GM12878 (cell line): ENCODE data around the gene COL27A1. TPM values are rescaled to one million over a fixed set of nuclear protein-coding genes. Genes with fewer than 3 reads are reported as not detected.

Source experiments
- ATAC-seq: fragments of 200-7000 bp; cut with Tn5 transposase; 3 replicates; pipeline ENCODE4 v1.9.1; 2020; ENCODE audit warnings: mild to moderate bottlenecking, moderate library complexity
- BruUV-seq: library from RNA; stranded (reverse); fragments of 400-500 nt; replicated peaks from 2 replicates; lab custom pipeline; 2021; lab: Mats Ljungman, UMichigan
- CTCF ChIA-PET: fragments of 300-600 bp; sonication (Branson Sonifier 250); formaldehyde crosslinking; extraction: SDS; loops from one replicate; lab custom pipeline; 2021; ENCODE audit warnings: inconsistent platforms; lab: Yijun Ruan, JAX
- POLR2A ChIA-PET: fragments of 350-600 bp; formaldehyde crosslinking; extraction: SDS; loops from one replicate; lab custom pipeline; 2021; ENCODE audit warnings: inconsistent platforms; lab: Charles Lee
- RAD21 ChIA-PET: fragments of 300-600 bp; sonication (Branson Sonifier 250); formaldehyde crosslinking; loops from one replicate; lab custom pipeline; 2023; ENCODE audit warnings: antibody characterized with exemption; ENCODE audit not compliant: unreplicated experiment; lab: Charles Lee
- SMC1A ChIA-PET: fragments of 300-600 bp; sonication (Branson Sonifier 250); formaldehyde crosslinking; loops from one replicate; lab custom pipeline; 2023; ENCODE audit not compliant: unreplicated experiment, uncharacterized antibody; lab: Charles Lee
- DNase-seq: peaks from one replicate; pipeline ENCODE4 v3.0.0-alpha.2; 2011; ENCODE audit warnings: low read depth, low spot score
- FAIRE-seq: peaks from 3 replicates; lab custom pipeline; 2011; peaks lifted over from hg19 to GRCh38; lab: Jason Lieb, UNC
- H2AFZ ChIP-seq: 2 replicates; pipeline ENCODE4 v1.6.0; 2011; ENCODE audit warnings: low read depth, low read length, control low read depth; ENCODE audit not compliant: control insufficient read depth
- H3K27ac ChIP-seq: 2 replicates; pipeline ENCODE4 v1.5.1; 2011; ENCODE audit warnings: control low read depth; ENCODE audit not compliant: control insufficient read depth, insufficient read depth
- H3K27me3 ChIP-seq, 2 experiments: replicated peaks in 1 of 2; 2 replicates each; pipeline versions ENCODE4 v1.6.0 to v1.6.1; 2011; ENCODE audit warnings: low read length in 1 of 2; ENCODE audit not compliant: control insufficient read depth in 2 of 2, insufficient read depth in 2 of 2
- H3K36me3 ChIP-seq, 2 experiments: 2 replicates each; pipeline ENCODE4 v1.5.1; 2011; ENCODE audit warnings: low read length in 1 of 2; ENCODE audit not compliant: control insufficient read depth in 2 of 2, insufficient read depth in 2 of 2
- H3K4me1 ChIP-seq: 2 replicates; pipeline ENCODE4 v1.6.1; 2011; ENCODE audit warnings: mild to moderate bottlenecking, low read length, moderate library complexity, mixed read lengths; ENCODE audit not compliant: control insufficient read depth, insufficient read depth
- H3K4me2 ChIP-seq: 2 replicates; pipeline ENCODE4 v1.6.0; 2011; ENCODE audit warnings: control low read depth; ENCODE audit not compliant: control insufficient read depth, insufficient read depth
- H3K4me3 ChIP-seq: fragments of 200-600 bp; sonication (generic); 2 replicates; pipeline ENCODE4 v1.5.1; 2016
- H3K79me2 ChIP-seq: 2 replicates; pipeline ENCODE4 v1.6.0; 2011; ENCODE audit warnings: low read length; ENCODE audit not compliant: control insufficient read depth, insufficient read depth
- H3K9ac ChIP-seq: 2 replicates; pipeline ENCODE4 v1.8.0; 2011; ENCODE audit warnings: low read length, control low read depth, mixed read lengths; ENCODE audit not compliant: control insufficient read depth, insufficient read depth
- H3K9me3 ChIP-seq: replicated peaks from 3 replicates; pipeline ENCODE4 v1.5.1; 2011; ENCODE audit warnings: mild to moderate bottlenecking, low read length; ENCODE audit not compliant: control insufficient read depth, insufficient read depth
- H4K20me1 ChIP-seq: 2 replicates; pipeline ENCODE4 v1.6.0; 2011; ENCODE audit not compliant: control insufficient read depth, insufficient read depth
- ATF2 ChIP-seq: IDR thresholded peaks from 2 replicates; pipeline ENCODE4 v1.6.1; 2012; ENCODE audit warnings: low read length, inconsistent platforms
- ATF3 ChIP-seq: IDR thresholded peaks from 2 replicates; pipeline ENCODE4 v1.6.1; 2011; ENCODE audit warnings: low read depth, mild to moderate bottlenecking, low read length, moderate library complexity, borderline replicate concordance; ENCODE audit errors: extremely low read depth
- CBX5 ChIP-seq: sonication (generic); IDR thresholded peaks from 2 replicates; pipeline ENCODE4 v1.6.1; 2016; ENCODE audit warnings: low read depth, moderate library complexity, mild to moderate bottlenecking, inconsistent platforms
- FOXM1 ChIP-seq: IDR thresholded peaks from 2 replicates; pipeline ENCODE4 v1.6.1; 2012; ENCODE audit warnings: low read depth, mild to moderate bottlenecking, inconsistent platforms, low read length, moderate library complexity
- IRF4 ChIP-seq: IDR thresholded peaks from 2 replicates; pipeline ENCODE4 v1.6.1; 2011; ENCODE audit warnings: low read depth, low read length
- IRF5 ChIP-seq: fragments of 450-650 bp; IDR thresholded peaks from 2 replicates; pipeline ENCODE4 v1.6.1; 2017; ENCODE audit warnings: borderline replicate concordance
- MTA2 ChIP-seq: fragments of 450-650 bp; IDR thresholded peaks from 2 replicates; pipeline ENCODE4 v1.6.1; 2016; ENCODE audit warnings: low read depth, mild to moderate bottlenecking, moderate library complexity
- NRF1 ChIP-seq: conservative IDR thresholded peaks from 2 replicates; pipeline ENCODE4 v1.6.1; 2011; ENCODE audit warnings: mild to moderate bottlenecking, low read depth, low read length, improper control_type of control experiment
- POLR2A ChIP-seq: IDR thresholded peaks from 2 replicates; pipeline ENCODE4 v1.6.1; 2011; ENCODE audit warnings: low read depth, mild to moderate bottlenecking, low read length
- RFX5 ChIP-seq: IDR thresholded peaks from 2 replicates; pipeline ENCODE4 v1.6.1; 2011; ENCODE audit warnings: low read depth, low read length, improper control_type of control experiment
- SMARCA5 ChIP-seq: fragments of 450-650 bp; IDR thresholded peaks from 2 replicates; pipeline ENCODE4 v1.6.1; 2017; ENCODE audit warnings: mild to moderate bottlenecking
- SREBF1 ChIP-seq: IDR thresholded peaks from 2 replicates; pipeline ENCODE4 v1.6.1; 2012; ENCODE audit warnings: mild to moderate bottlenecking, low read length
- STAT1 ChIP-seq: fragments of 450-650 bp; conservative IDR thresholded peaks from 2 replicates; pipeline ENCODE4 v1.6.1; 2014; ENCODE audit warnings: antibody characterized with exemption, mild to moderate bottlenecking
- STAT3 ChIP-seq: IDR thresholded peaks from 2 replicates; pipeline ENCODE4 v1.6.1; 2011; ENCODE audit warnings: low read depth, low read length, improper control_type of control experiment
- TARDBP ChIP-seq: IDR thresholded peaks from 2 replicates; pipeline ENCODE4 v1.6.1; 2016; ENCODE audit warnings: borderline replicate concordance
- WRNIP1 ChIP-seq: IDR thresholded peaks from 2 replicates; pipeline ENCODE4 v1.6.1; 2011; ENCODE audit warnings: low read depth, low read length, improper control_type of control experiment, borderline replicate concordance
- ZBTB4 ChIP-seq: fragments of 450-650 bp; formaldehyde crosslinking; IDR thresholded peaks from 2 replicates; pipeline ENCODE4 v1.4.0; 2022; ENCODE audit warnings: mild to moderate bottlenecking, moderate library complexity
- ZNF207 ChIP-seq: fragments of 450-650 bp; IDR thresholded peaks from 2 replicates; pipeline ENCODE4 v1.6.1; 2014; ENCODE audit warnings: antibody characterized with exemption, mild to moderate bottlenecking, borderline replicate concordance
- ZNF384 ChIP-seq: IDR thresholded peaks from 2 replicates; pipeline ENCODE4 v1.6.1; 2012; ENCODE audit warnings: low read depth, mild to moderate bottlenecking, low read length, improper control_type of control experiment, borderline replicate concordance
- WGBS: methylation state at CpG from one replicate; pipeline ENCODE4 v1.1.6; 2016; ENCODE audit warnings: low lambda C conversion rate; ENCODE audit not compliant: insufficient replicate concordance, insufficient coverage; ENCODE audit errors: missing lambda C conversion rate; 5-methylcytosine and 5-hydroxymethylcytosine counted together
- in situ Hi-C: fragments of 300-500 bp; cut with MboI; formaldehyde crosslinking; loops from 9 replicates; pipeline ENCODE4 v1.14.3; 2018; ENCODE audit warnings: mixed read lengths
- intact Hi-C: fragments of 100-400 bp; cut with micrococcal nuclease; formaldehyde crosslinking; loops from one replicate; pipeline ENCODE4 v1.14.2; 2022; ENCODE audit not compliant: unreplicated experiment
- polyA plus RNA-seq, 11 experiments: library from polyadenylated mRNA; depleted of rRNA in 4 of 11; unstranded in 6 of 11; stranded (reverse) in 5 of 11; fragments of >200 nt; fragmentation: Nextera tagmentation in 4 of 11; fragmentation: Illumina TruSeq in 1 of 11; extraction: Ambion mirVana in 4 of 11; extraction: Trizol in 1 of 11; gene quantifications; 1 replicate in 1 of 11; 2 replicates in 10 of 11; pipeline versions ENCODE4 v1.2.1 to v1.2.3, GENCODE V29; 2011 to 2016; ENCODE audit warnings: inconsistent platforms in 2 of 11, missing spikeins in 2 of 11, low read depth in 1 of 11
- total RNA-seq, 4 experiments: library from RNA; depleted of rRNA in 3 of 4; stranded (reverse); fragments of >200 nt in 3 of 4; fragmentation: Illumina TruSeq in 1 of 4; extraction: Trizol in 1 of 4; gene quantifications; 2 replicates each; pipeline versions ENCODE4 v1.2.1 to v1.2.3, GENCODE V29; 2013 to 2021

Gene COL27A1
- total and polyA plus RNA-seq, 10 of the 15 experiments (the other 5 are each of a cell fraction or from before 2014, with no cell fraction given), result 0.10 TPM; not detected in 9

GRCh38 chr9:114348261-114348905 is 193.0 kb downstream of the COL27A1 start:
- ChIA-PET CTCF (interaction anchor here (1.4 to 3.3 kb wide), 3 partner anchors 19 to 42 kb away, joined by 4 to 18 read pairs (median 18); no protein-coding TSS in a partner anchor), RAD21 (interaction anchor here (0.9 to 2.5 kb wide), 13 partner anchors 16 to 269 kb away, joined by 3 to 29 read pairs (median 5); partner anchors contain the start of gene AKNA), SMC1A (interaction anchor here (1.0 to 3.1 kb wide), 11 partner anchors 8 to 269 kb away, joined by 3 to 20 read pairs (median 4); partner anchors contain the start of gene AKNA), POLR2A (interaction anchor here (0.6 to 5.1 kb wide), 8 partner anchors 16 to 42 kb away, joined by 3 to 26 read pairs (median 4); partner anchors contain the start of gene AKNA)
- H3K9me3 ChIP-seq, result no peaks in the 10 kb centered on the region
- DNase-seq (no peak), FAIRE-seq (no peak), ATAC-seq (no peak)
- no peaks in the 10 kb centered on the region for H3K79me2 ChIP-seq
- no peak overlapping the region for H2AFZ ChIP-seq
- no peak overlapping the region for H3K4me3 ChIP-seq
- peaks cover 25% of the 10 kb centered on the region for H3K4me1 ChIP-seq
- H3K9ac ChIP-seq, result no peak overlapping the region
- in situ Hi-C loops (no loop called here), intact Hi-C loops (loop anchor here (2.0 to 10.0 kb wide), 2 partner anchors 34 to 156 kb away; partner anchors contain the start of gene WHRN)
- BruUV-seq, result no TSS peak
- no peaks in the 10 kb centered on the region for H4K20me1 ChIP-seq
- WGBS, result 45% methylated on average over 12 of the region's 12 CpGs
- no peaks in the 10 kb centered on the region for H3K27me3 ChIP-seq
- H3K4me2 ChIP-seq, result no peak overlapping the region
- peak overlapping the region; percentile 29 for H3K27ac ChIP-seq
- peaks cover 52 to 61% of the 10 kb centered on the region in 2 experiments for H3K36me3 ChIP-seq
- TF ChIP-seq STAT1 (no peak), CBX5 (no peak), TARDBP (no peak), STAT3 (no peak), FOXM1 (no peak), MTA2 (no peak), ZBTB4 (CRISPR knock-in tag) (no peak), ZNF384 (no peak), ATF2 (no peak), NRF1 (no peak), POLR2A (0 out of 2 replicates have a peak, but pooled peaks have one; percentile 1), IRF5 (no peak), RFX5 (no peak), IRF4 (no peak), SREBF1 (no peak), ZNF207 (no peak), WRNIP1 (no peak), ATF3 (no peak), SMARCA5 (peak; percentile 79)
